HEK293 (cell line): ENCODE measurements around the gene CCL24.

Experiments used
- CTCF ChIP-seq: fragments of 450-650 bp; formaldehyde crosslinking; IDR thresholded peaks from 2 replicates; pipeline ENCODE4 v1.5.1; 2016; ENCODE audit warnings: missing biosample characterization, missing genetic modification characterization
- PRDM6 ChIP-seq: fragments of 450-650 bp; formaldehyde crosslinking; IDR thresholded peaks from 2 replicates; pipeline ENCODE4 v1.5.1; 2017; ENCODE audit warnings: missing biosample characterization, missing genetic modification characterization
- TCF7L2 ChIP-seq: IDR thresholded peaks from 2 replicates; pipeline ENCODE4 v1.6.1; 2011; ENCODE audit warnings: low read depth, mild to moderate bottlenecking, inconsistent platforms, low read length, moderate library complexity, borderline replicate concordance
- ZNF112 ChIP-seq: fragments of 450-650 bp; formaldehyde crosslinking; IDR thresholded peaks from 2 replicates; pipeline ENCODE4 v1.5.0; 2017; ENCODE audit warnings: missing biosample characterization, missing genetic modification characterization
- ZNF23 ChIP-seq: fragments of 450-650 bp; formaldehyde crosslinking; IDR thresholded peaks from 2 replicates; pipeline ENCODE4 v1.5.1; 2016; ENCODE audit warnings: missing biosample characterization, missing genetic modification characterization, borderline replicate concordance
- ZNF600 ChIP-seq: fragments of 450-650 bp; formaldehyde crosslinking; IDR thresholded peaks from 2 replicates; pipeline ENCODE4 v1.5.1; 2016; ENCODE audit warnings: missing biosample characterization, missing genetic modification characterization
- ZNF701 ChIP-seq: fragments of 450-650 bp; formaldehyde crosslinking; IDR thresholded peaks from 2 replicates; pipeline ENCODE4 v1.5.1; 2016; ENCODE audit warnings: missing biosample characterization, missing genetic modification characterization
- ZNF792 ChIP-seq: fragments of 450-650 bp; formaldehyde crosslinking; IDR thresholded peaks from 2 replicates; pipeline ENCODE4 v1.5.1; 2016; ENCODE audit warnings: missing biosample characterization, missing genetic modification characterization

- TF ChIP-seq PRDM6 (tag by site-specific recombination) (no peak), TCF7L2 (no peak), ZNF112 (tag by site-specific recombination) (no peak), CTCF (tag by site-specific recombination) (no peak), ZNF792 (no peak), ZNF600 (tag by site-specific recombination) (no peak), ZNF701 (no peak), ZNF23 (tag by site-specific recombination) (no peak)
Observed at GRCh38 chr7:75830978-75831377, 17.4 kb upstream of the CCL24 start.
